Lower lobe of right lung (tissue), 2 donors: Measurements from ENCODE around the gene CCNT1. TPM values are rescaled to one million over a fixed set of nuclear protein-coding genes. Genes with fewer than 3 reads are reported as not detected.

ENCODE experiments used
- ATAC-seq, 2 donors: fragments of 200-7000 bp; cut with Tn5 transposase; one replicate each; pipeline ENCODE4 v1.9.1; 2020 to 2022; ENCODE audit warnings: mild to moderate bottlenecking in 2 of 2, moderate library complexity in 2 of 2
- DNase-seq: peaks from one replicate; pipeline ENCODE4 v3.0.0-alpha.2; 2020
- H3K27ac ChIP-seq: fragments of 200-600 bp; one replicate; pipeline ENCODE4 v1.8.0; 2022
- H3K27me3 ChIP-seq: fragments of 200-600 bp; one replicate; pipeline ENCODE4 v1.8.0; 2022; ENCODE audit warnings: low read depth
- H3K36me3 ChIP-seq: fragments of 200-600 bp; one replicate; pipeline ENCODE4 v1.8.0; 2022; ENCODE audit warnings: mild to moderate bottlenecking
- H3K4me1 ChIP-seq: fragments of 200-600 bp; one replicate; pipeline ENCODE4 v1.8.0; 2022
- H3K4me3 ChIP-seq: fragments of 200-600 bp; one replicate; pipeline ENCODE4 v1.8.0; 2022; ENCODE audit warnings: mild to moderate bottlenecking
- H3K9me3 ChIP-seq: fragments of 200-600 bp; one replicate; pipeline ENCODE4 v1.8.0; 2022
- intact Hi-C: fragments of 100-400 bp; cut with DNase I; formaldehyde crosslinking; loops from one replicate; pipeline ENCODE4 v1.11.0; 2022
- long read RNA-seq: library from polyadenylated mRNA; unstranded; transcript quantifications from one replicate; pipeline ENCODE4 v2.0.0, GENCODE V29; 2021
- total RNA-seq: library from RNA; stranded (reverse); fragmentation: NEBNext Ultra II Directional; extraction: Animal tissue kit (Norgen Biotek cat#: 25700); gene quantifications from one replicate; pipeline ENCODE4 v1.2.1, GENCODE V29; 2021
- TF ChIP-seq, protein P1 (sequence below): fragments of 200-600 bp; IDR thresholded peaks from one replicate; pipeline ENCODE4 v1.8.0; 2022; ENCODE audit warnings: antibody characterized with exemption, mild to moderate bottlenecking
- donor health status: DM: no; HTN: yes; CAD: no; lungs with severe emphysema.

CCNT1 gene
- 34.1 TPM for total RNA-seq
- long read RNA-seq, full-length matches to known transcripts = 9 of 15 reads
- long read RNA-seq, partial matches to known transcripts = 0 of 15 reads
- long read RNA-seq, other reads (novel, unspliced or antisense) = 6 of 15 reads

DNA sequence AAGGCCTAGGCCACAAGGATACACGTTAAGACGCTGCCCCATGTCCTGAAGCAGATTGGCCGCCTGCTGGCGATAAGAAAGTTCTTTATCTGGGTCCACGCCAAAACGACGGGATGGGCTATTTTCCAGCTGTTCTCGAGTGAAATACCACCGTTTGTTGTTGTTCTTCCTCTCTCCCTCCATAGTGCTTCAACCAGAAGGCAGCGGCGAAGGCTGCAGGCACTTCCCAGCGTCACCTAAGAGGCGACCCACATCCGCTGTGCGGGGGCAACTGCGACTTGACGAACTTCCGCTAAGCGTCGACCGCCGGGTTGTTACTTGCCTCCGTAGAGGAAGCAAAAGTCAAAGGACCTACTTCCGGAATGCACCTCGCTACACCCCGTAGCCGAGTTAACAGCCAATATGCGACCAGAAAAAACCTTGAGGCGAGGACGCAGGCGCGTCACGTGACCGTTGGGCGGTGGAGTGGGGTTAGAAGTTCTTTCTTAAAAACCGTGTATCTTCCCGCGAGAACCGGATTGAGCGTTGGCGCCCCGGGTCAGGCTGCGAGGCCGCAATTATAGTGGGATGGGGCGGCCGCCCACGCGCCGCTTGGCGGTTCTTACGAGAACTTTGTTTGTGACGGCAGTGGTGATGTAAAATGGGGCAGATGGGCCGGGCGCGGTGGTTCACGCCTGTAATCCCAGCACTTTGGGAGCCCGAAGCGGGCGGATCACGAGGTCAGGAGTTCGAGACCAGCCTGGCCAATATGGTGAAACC is at the start of gene CCNT1:
Gene CCNT1 (minus strand): TSS at position 215 of the 759 bp plus-strand sequence. CDS start 32 bp downstream, at position 183.
- TF ChIP-seq, protein P1, sequence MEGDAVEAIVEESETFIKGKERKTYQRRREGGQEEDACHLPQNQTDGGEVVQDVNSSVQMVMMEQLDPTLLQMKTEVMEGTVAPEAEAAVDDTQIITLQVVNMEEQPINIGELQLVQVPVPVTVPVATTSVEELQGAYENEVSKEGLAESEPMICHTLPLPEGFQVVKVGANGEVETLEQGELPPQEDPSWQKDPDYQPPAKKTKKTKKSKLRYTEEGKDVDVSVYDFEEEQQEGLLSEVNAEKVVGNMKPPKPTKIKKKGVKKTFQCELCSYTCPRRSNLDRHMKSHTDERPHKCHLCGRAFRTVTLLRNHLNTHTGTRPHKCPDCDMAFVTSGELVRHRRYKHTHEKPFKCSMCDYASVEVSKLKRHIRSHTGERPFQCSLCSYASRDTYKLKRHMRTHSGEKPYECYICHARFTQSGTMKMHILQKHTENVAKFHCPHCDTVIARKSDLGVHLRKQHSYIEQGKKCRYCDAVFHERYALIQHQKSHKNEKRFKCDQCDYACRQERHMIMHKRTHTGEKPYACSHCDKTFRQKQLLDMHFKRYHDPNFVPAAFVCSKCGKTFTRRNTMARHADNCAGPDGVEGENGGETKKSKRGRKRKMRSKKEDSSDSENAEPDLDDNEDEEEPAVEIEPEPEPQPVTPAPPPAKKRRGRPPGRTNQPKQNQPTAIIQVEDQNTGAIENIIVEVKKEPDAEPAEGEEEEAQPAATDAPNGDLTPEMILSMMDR = no peak
- H3K36me3 ChIP-seq = peaks cover 30% of the 10 kb centered on the region
- peak within 1 kb of the TSS; percentile 75 for H3K4me3 ChIP-seq
- H3K9me3 ChIP-seq = peaks cover 7% of the 10 kb centered on the region
- DNase-seq (peak; percentile 99), ATAC-seq (peak; percentile 99)
- no peaks in the 10 kb centered on the region for H3K27me3 ChIP-seq
- peaks cover 40% of the 10 kb centered on the region for H3K4me1 ChIP-seq
- intact Hi-C loops = no loop called here
- H3K27ac ChIP-seq = peak within 1 kb of the TSS; percentile 95

DNA sequence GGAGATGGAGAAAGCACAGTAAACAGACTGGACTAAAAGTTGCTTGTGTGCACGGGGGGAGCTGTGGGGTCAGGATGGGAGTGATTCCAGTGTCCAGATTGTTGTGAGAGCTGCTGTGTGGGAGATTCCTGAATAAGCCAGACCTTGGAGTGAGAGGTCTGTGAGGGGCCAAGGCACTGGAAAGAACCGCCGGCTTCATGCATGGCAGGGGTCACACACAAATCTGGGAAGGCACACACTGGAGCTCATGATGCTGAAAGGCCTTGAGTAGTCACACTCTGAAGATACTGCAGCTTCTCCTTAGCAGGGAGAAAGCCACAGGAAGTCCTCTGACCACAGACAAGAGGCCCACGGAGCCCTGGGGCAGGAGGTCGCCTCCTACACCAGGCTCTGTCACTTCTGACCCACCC is 49.3 kb upstream of the CCNT1 start:
- Histone ChIP-seq H3K4me1 (peaks cover 7% of the 10 kb centered on the region), H3K36me3 (peaks cover 41% of the 10 kb centered on the region), H3K9me3 (no peaks in the 10 kb centered on the region), H3K4me3 (no peak overlapping the region), H3K27me3 (no peaks in the 10 kb centered on the region), H3K27ac (no peak overlapping the region)
- ATAC-seq = peak; percentile 63 to 68
- DNase-seq = no peak
- TF ChIP-seq, protein P1 = no peak
- intact Hi-C loops = no loop called here

DNA sequence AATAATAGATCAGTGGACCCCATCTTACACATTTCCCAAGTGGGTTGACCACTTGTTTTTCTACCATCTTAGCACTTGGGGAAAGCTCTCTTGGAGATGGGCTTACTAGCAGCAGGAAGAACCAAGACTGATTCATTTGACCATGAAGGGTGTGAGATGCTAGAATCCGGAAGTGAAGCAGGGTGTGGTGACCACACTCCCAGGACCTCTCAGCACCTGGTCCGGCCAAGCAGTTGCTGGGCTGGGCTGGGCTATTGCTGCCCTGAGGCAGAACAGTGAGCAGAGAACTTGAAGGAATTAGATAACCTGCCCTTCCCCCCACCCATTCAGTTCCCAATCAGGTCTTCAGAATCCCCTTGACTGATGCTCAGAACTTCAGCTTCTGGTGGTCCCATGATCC is 48.0 kb upstream of the CCNT1 start:
- Histone ChIP-seq H3K9me3 (no peaks in the 10 kb centered on the region), H3K27ac (no peak overlapping the region), H3K36me3 (peaks cover 32% of the 10 kb centered on the region), H3K4me3 (no peak overlapping the region), H3K27me3 (no peaks in the 10 kb centered on the region), H3K4me1 (peaks cover 7% of the 10 kb centered on the region)
- no peak for ATAC-seq
- TF ChIP-seq, protein P1 = no peak
- intact Hi-C loops = no loop called here
- no peak for DNase-seq

DNA sequence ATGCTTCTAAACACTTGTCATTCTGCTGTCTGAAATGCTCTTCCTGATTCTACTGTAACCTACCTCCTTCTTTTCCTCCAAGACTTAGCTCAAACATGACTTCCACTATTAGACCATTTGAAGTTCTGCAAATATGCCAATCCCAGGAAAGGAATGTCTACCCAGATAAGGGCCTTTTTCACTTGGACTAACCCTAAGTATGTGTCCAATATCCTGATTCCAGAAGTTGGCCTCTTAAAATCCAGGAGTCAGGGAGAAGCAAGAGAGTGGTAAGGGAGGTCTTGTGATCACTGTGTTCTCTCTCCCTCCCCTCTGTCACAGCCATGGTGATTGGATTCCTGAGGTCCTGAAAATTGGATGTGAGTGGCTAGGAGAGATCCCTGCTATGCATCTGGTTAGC is 42.2 kb upstream of the CCNT1 start:
- no peak overlapping the region for H3K27ac ChIP-seq
- peak; percentile 60 to 72 for ATAC-seq

DNA sequence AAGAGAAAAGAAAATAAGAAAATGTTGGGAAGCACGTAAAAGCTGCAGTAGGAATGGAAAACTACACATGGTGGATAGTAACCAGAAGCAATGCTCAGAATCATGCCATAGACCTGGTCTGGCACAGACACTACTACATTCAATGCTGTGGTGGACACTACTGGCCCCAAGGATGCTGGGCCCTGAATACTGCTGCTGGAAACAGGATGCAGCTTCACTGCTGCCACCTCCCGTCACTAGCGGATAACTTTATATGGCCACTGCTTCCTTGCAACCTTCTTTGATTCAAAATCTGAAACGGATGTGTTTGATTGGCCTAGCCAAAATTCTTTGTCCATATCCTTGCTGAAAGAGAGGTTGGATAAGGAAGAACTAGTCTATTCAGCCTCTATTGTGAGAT is 41.7 kb upstream of the CCNT1 start:
- peaks cover 6% of the 10 kb centered on the region for H3K4me1 ChIP-seq
- ATAC-seq (no peak), DNase-seq (no peak)
- no peaks in the 10 kb centered on the region for H3K27me3 ChIP-seq
- intact Hi-C loops = no loop called here
- no peaks in the 10 kb centered on the region for H3K9me3 ChIP-seq
- TF ChIP-seq, protein P1 = no peak
- H3K4me3 ChIP-seq = no peak overlapping the region
- H3K36me3 ChIP-seq = no peaks in the 10 kb centered on the region
- H3K27ac ChIP-seq = no peak overlapping the region

More for the DNA sequence above, 42.2 kb upstream of the CCNT1 start:
- no peak for DNase-seq
- Histone ChIP-seq H3K4me1 (peaks cover 6% of the 10 kb centered on the region), H3K4me3 (no peak overlapping the region), H3K27me3 (no peaks in the 10 kb centered on the region), H3K9me3 (no peaks in the 10 kb centered on the region), H3K36me3 (no peaks in the 10 kb centered on the region)
- TF ChIP-seq, protein P1 = no peak
- intact Hi-C loops = no loop called here
